ENCODE measurements around the gene BEAN1.
A peak's percentile ranks its signal among the peaks of the same experiment; 100 is the strongest.

GRCh38 chr16:66427871-66428681 lies 981 bp downstream of the BEAN1 start:
- TF ChIP-seq CTCF (conservative IDR thresholded peaks at IDR 0.05 in 1 of 2, IDR thresholded peaks at IDR 0.05 in 1 of 2; ENCODE audit: low read depth in 1 of 2, low read length in 2 of 2) (no peak), EZH2 (IDR thresholded peaks at IDR 0.05; ENCODE audit: low read length, missing control alignments) (peak; percentile 99)

Measured in fibroblast of lung (primary cell).